Activated naive CD4-positive, alpha-beta T cell treated with anti-CD3 and anti-CD28 coated beads, Interleukin-2, amount 10 ng/mL, durations not matched to agents 7 days and 5 days (primary cell): ENCODE data around the gene IDI2.

Experiments used
- CTCF ChIA-PET: fragments of 350-600 bp; sonication (Branson Sonifier 250); formaldehyde crosslinking; loops from one replicate; lab custom pipeline; 2021; ENCODE audit warnings: antibody characterized with exemption; lab: Charles Lee
- DNase-seq: peaks from one replicate; pipeline ENCODE4 v3.0.0-alpha.2; 2020
- H3K27ac Mint-ChIP-seq: one replicate; pipeline ENCODE4 v1.8.0; 2021; ENCODE audit warnings: mild to moderate bottlenecking, moderate library complexity, mixed read lengths
- H3K27me3 Mint-ChIP-seq: one replicate; pipeline ENCODE4 v1.8.0; 2021; ENCODE audit warnings: mild to moderate bottlenecking, mixed read lengths
- H3K36me3 Mint-ChIP-seq: one replicate; pipeline ENCODE4 v1.8.0; 2021; ENCODE audit warnings: mixed read lengths
- H3K4me1 Mint-ChIP-seq: one replicate; pipeline ENCODE4 v1.8.0; 2021; ENCODE audit warnings: mixed read lengths
- H3K4me3 Mint-ChIP-seq: one replicate; pipeline ENCODE4 v1.8.0; 2021; ENCODE audit warnings: mild to moderate bottlenecking, moderate library complexity, mixed read lengths
- H3K9me3 Mint-ChIP-seq: one replicate; pipeline ENCODE4 v1.8.0; 2021; ENCODE audit warnings: mixed read lengths

Gene IDI2

DNA sequence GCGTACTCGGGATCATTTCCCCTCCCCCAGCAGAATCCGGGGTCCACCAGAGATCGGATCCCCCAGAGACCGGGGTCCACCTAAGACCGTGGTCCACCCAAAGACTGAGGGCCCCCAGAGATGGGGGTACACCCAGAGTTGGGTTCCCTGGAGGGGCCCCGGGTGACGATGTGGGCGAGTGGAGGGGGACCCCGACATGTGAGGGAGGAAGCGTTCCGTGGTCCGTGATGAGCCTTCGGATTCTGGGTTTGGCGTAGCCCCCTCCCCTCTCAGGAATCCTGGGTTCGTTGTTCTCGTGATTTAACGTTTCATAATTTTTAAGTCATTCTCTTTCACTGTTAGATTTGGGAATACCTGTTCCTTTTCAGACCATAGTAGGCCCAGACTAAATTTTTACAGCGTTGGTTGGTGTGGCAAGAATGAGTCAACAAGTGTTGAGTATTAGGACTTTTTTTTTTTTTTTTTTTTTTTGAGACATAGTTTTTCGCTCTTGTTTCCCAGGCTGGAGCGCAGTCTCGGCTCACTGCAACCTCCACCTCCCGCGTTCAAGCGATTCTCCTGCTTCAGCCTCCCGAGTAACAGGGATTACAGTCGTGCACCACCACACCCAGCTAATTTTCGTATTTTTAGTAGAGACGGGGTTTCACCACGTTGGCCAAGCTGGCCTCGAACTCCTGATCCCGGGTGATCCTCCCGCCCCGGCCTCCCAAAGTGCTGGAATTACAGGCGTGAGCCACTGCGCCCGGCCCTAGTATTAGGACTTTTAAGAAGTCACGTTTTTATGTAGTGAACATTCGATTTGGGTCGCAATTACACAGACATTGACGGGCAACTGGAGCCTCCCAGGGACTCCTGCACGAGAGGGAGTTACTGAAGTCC is 36.8 kb downstream of the IDI2 start:
- no peak for DNase-seq
- Mint-ChIP-seq H3K27ac (peak overlapping the region; percentile 95), H3K27me3 (no peaks in the 10 kb centered on the region), H3K36me3 (peaks cover 22% of the 10 kb centered on the region), H3K9me3 (no peaks in the 10 kb centered on the region), H3K4me3 (peak overlapping the region; percentile 99), H3K4me1 (peaks cover 36% of the 10 kb centered on the region)
- CTCF ChIA-PET: no interaction called here

DNA sequence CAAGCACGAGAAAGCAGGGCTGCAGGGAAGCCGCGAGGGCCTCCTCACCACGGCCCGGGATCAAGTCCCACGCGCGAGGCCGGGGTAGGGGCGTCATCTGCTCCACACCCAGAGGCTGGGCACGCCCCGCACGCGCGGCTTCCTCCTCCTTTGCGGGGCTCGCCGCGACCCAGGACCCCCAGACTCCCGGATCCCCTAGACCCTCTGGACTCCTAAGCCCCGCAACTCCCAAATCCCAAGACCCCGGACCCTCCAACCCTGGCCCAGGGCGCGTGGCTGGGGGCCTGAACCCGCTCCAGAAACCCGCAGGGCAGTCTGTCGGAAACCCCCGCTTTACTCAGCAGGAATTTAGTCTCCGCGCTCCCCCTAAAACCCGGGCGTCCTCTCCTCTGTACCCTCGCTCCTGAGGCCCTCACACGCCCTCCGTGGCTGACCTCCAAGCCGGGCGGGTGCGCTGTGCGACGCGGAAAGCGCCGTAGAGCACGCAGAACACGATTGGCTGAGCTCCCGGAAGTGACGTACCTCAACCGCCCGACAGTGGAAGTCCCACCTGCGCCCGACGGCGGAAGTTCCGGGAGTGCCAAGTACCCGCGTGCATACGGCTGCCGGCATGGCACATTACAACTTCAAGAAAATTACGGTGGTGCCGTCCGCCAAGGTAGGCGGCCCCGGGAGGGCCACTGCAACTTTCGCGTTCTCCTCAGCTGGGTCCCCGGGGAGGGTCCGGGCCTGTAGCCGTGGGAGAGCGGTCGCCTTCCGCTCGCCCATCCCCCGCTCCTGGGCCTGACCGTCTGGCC is 37.6 kb downstream of the IDI2 start, which contains the start of gene GTPBP4:
Gene GTPBP4, plus strand, starts transcription at position 565 of the 797 bp plus-strand sequence. Its CDS starts 46 bp downstream, at position 611.
- H3K4me3 Mint-ChIP-seq: peak within 1 kb of the TSS; percentile 99
- H3K27ac Mint-ChIP-seq: peak within 1 kb of the TSS; percentile 95
- peak; percentile 99 for DNase-seq
- no peaks in the 10 kb centered on the region for H3K27me3 Mint-ChIP-seq
- peaks cover 36% of the 10 kb centered on the region for H3K4me1 Mint-ChIP-seq
- H3K36me3 Mint-ChIP-seq: peaks cover 19% of the 10 kb centered on the region
- no peaks in the 10 kb centered on the region for H3K9me3 Mint-ChIP-seq
- CTCF ChIA-PET: no interaction called here

DNA sequence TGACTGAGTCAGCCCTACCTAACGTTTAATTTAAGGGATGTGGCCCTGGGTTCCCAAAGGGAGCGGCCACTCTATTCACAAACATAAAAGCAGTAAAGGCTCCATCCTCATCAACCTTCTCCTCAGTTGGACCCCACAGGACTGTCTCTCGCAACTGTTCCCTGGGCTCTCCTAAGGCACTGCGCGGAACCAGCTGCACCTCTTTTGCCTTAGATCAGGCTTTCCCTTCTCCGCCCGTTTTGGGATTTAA is 38.1 kb downstream of the IDI2 start:
- CTCF ChIA-PET: no interaction called here
- H3K27ac Mint-ChIP-seq: peak overlapping the region; percentile 95

DNA sequence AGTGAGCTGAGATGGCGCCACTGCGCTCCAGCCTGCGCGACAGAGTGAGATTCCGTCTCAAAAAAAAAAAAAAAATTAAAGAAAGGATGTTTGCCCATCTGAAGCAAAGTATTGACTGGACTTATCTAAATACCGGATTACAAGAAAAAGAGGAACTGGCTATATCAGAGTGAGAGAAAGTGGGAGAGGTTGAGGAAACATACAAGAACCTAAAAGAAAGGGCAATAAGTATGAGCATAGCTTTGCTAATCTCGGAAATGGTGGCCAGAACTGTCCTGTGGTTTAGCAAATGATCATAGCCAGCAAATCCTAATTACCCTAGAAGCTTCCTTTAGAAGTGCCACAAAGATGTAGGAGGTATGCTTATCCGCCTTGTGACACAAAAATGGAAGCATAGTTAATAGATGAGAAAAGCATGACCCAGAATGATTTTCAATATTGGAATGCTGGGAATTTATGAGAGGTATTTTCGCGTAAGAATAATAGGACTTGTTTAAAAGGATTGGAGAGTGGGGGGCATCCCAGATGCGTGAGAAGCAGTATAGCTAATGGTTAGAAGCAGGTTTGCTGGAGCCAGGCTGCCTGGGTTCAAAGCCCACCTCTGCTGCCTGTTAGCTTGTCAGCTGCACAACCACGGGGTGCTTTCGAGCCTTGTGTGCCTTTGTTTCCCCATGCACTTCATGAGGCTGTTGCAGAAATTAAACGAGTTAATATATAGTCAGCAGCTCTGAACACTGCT is 38.6 kb downstream of the IDI2 start:
- Mint-ChIP-seq H3K36me3 (peaks cover 14% of the 10 kb centered on the region), H3K9me3 (no peaks in the 10 kb centered on the region), H3K27me3 (no peaks in the 10 kb centered on the region), H3K4me1 (peaks cover 36% of the 10 kb centered on the region), H3K27ac (peak overlapping the region; percentile 95), H3K4me3 (peak overlapping the region; percentile 99)
- no peak for DNase-seq
- CTCF ChIA-PET: interaction anchor here (1.0 kb wide), 1 partner anchor 9 kb away, joined by 3 read pairs; no protein-coding TSS in a partner anchor

More for the DNA sequence above, 38.1 kb downstream of the IDI2 start:
- Mint-ChIP-seq H3K27me3 (no peaks in the 10 kb centered on the region), H3K9me3 (no peaks in the 10 kb centered on the region), H3K4me3 (peak overlapping the region; percentile 99), H3K4me1 (peaks cover 36% of the 10 kb centered on the region), H3K36me3 (peaks cover 16% of the 10 kb centered on the region)
- no peak for DNase-seq

DNA sequence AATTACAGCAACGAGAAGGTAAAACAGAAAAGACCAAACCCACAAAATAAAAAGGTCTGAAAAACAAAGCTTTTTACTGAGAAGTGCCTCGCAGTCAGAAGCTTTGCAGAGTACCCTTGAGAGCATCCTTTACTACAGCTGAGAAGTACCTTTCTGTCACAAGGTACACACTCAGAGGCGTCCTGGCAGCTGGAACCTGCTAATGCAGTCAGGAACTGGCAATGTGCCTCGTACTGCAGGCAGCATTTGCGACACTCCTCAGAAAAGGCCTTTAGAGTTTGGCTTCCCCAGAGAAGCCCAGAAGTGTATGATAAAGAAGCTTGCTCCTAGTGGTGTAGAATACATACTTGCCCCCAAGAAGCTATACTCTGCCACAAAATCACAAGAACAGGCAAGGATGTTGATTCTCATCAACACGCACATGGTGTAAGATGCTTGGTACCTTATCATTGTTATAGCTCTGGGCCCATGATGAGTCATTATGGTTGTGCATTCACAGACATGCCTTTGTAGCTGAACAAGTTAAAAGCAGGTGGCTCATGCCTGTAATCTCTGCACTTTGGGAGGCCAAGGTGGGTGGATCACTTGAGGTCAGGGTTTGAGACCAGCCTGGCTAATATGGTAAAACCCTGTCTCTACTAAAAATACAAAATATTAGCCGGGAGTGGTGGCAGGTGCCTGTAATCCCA is 39.4 kb downstream of the IDI2 start:
- Mint-ChIP-seq H3K9me3 (peaks cover under 1% of the 10 kb centered on the region), H3K36me3 (peaks cover 13% of the 10 kb centered on the region), H3K27me3 (no peaks in the 10 kb centered on the region), H3K4me1 (peaks cover 35% of the 10 kb centered on the region), H3K27ac (no peak overlapping the region), H3K4me3 (peak overlapping the region; percentile 99)
- CTCF ChIA-PET: interaction anchor here (1.0 kb wide), 1 partner anchor 8 kb away, joined by 3 read pairs; no protein-coding TSS in a partner anchor
- no peak for DNase-seq

DNA sequence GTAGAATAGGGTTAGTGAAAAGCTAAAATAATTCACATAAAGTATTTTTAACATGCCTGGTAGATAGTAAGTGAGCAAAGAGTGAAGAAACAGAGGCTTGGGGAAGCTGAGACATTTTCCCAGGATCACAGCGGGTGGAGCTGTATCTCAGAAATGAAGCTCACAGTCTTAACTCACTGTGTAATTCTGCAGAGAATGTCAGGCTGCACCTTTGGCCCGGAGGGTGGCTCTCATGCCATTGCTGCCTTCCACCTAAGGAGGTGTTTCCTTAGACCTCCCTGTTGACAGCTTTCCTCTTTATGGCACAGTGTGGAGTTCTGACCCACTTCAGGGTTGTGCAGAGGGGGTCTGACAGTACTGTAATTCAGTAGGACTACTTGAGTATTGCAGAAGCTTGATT is 40.3 kb downstream of the IDI2 start:
- Mint-ChIP-seq H3K36me3 (peaks cover 15% of the 10 kb centered on the region), H3K27ac (no peak overlapping the region)
- CTCF ChIA-PET: no interaction called here

DNA sequence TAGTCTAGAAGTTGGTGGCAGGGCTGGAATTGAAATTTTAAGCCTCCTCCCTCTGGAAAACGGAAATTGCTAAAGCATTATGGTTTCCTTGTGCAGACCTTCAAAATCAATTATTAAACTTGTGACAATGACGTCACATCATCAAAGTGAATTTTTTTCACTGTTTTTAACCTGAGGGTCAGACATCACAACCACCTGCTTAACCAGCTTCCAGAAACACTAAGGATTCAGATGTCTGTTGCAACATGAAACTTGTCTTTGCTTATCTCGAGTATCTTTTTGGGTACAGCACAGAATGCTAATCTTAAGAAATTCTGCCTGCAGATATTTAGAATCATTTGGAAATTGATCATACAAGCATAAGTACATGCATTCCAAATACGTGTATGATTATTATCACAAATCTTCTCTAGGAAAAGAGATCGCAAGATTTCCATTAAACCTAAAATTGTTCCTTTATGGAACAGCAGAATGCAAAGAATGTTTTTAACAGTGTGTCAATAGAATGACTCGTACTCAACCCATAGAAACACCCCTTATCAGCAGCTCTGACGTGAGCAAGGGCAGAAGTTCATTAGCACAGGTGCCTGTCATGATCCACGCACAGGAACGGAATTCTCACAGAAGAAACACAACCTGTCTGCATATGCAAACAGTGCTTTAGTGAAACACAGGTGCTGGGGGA is 41.5 kb downstream of the IDI2 start:
- CTCF ChIA-PET: interaction anchor here (1.5 kb wide), 1 partner anchor 59 kb away, joined by 4 read pairs; no protein-coding TSS in a partner anchor
- Mint-ChIP-seq H3K9me3 (peaks cover 16% of the 10 kb centered on the region), H3K4me1 (peaks cover 14% of the 10 kb centered on the region), H3K36me3 (peaks cover 16% of the 10 kb centered on the region), H3K27me3 (no peaks in the 10 kb centered on the region), H3K27ac (no peak overlapping the region), H3K4me3 (no peak overlapping the region)
- DNase-seq: no peak

More for the DNA sequence above, 40.3 kb downstream of the IDI2 start:
- peaks cover 27% of the 10 kb centered on the region for H3K4me1 Mint-ChIP-seq
- H3K4me3 Mint-ChIP-seq: no peak overlapping the region
- no peak for DNase-seq
- no peaks in the 10 kb centered on the region for H3K27me3 Mint-ChIP-seq
- peaks cover 6% of the 10 kb centered on the region for H3K9me3 Mint-ChIP-seq

DNA sequence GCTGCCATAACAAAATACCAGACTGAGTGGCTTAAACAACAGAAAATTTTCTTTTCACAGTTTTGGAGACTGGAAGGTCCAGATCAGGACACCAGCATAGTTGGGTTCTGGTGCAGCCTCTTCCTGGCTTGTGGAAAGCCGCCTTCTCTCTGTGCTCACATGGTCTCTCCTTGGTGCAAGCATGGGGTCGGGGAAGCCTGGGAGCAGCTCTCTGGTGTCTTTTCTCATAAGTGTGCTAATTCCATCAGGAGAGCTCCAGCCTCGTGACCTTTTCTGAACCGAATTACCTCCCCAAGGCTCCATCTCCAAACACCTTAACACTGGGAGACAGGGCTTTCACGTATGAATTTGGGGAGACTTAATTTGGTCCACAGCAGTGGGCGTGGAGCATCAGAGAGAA is 42.3 kb downstream of the IDI2 start:
- no peak overlapping the region for H3K27ac Mint-ChIP-seq
- no peaks in the 10 kb centered on the region for H3K27me3 Mint-ChIP-seq
- CTCF ChIA-PET: interaction anchor here (1.5 kb wide), 1 partner anchor 60 kb away, joined by 4 read pairs; no protein-coding TSS in a partner anchor

DNA sequence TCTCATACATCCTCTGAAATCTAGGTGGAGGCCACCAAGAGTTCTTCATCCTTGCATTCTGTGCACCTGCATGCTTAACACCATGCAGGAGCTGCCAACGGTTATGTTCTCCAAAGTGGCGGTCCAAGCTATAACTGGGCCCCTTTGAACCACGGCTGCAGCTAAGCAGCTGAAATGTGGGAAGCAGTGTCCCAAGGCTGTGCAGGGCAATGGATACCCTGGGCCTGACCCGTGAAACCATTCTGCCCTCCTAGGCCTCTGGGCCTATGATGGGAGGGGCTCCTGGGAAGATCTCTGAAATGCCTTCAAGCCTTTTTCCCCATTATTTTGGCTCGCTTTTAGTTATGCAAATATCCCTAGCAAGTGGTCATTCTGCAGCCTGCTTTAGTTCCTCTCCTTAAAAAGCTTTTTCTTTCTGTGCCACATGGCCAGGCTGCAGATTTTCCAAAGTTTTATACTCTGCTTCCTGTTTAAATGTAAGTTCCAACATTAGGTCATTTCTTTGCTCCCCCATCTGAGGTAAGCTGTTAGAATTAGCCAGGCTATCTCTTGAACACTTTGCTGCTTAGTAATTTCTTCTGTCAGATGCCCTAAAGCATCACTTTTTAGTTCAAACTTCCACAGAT is 45.1 kb downstream of the IDI2 start:
- Mint-ChIP-seq H3K4me1 (no peaks in the 10 kb centered on the region), H3K27ac (no peak overlapping the region), H3K27me3 (no peaks in the 10 kb centered on the region), H3K4me3 (no peak overlapping the region), H3K36me3 (peaks cover 16% of the 10 kb centered on the region), H3K9me3 (peaks cover 35% of the 10 kb centered on the region)
- no peak for DNase-seq
- CTCF ChIA-PET: no interaction called here

More for the DNA sequence above, 42.3 kb downstream of the IDI2 start:
- H3K4me1 Mint-ChIP-seq: peaks cover 9% of the 10 kb centered on the region
- peaks cover 22% of the 10 kb centered on the region for H3K9me3 Mint-ChIP-seq
- no peak overlapping the region for H3K4me3 Mint-ChIP-seq
- H3K36me3 Mint-ChIP-seq: peaks cover 18% of the 10 kb centered on the region
- DNase-seq: no peak

DNA sequence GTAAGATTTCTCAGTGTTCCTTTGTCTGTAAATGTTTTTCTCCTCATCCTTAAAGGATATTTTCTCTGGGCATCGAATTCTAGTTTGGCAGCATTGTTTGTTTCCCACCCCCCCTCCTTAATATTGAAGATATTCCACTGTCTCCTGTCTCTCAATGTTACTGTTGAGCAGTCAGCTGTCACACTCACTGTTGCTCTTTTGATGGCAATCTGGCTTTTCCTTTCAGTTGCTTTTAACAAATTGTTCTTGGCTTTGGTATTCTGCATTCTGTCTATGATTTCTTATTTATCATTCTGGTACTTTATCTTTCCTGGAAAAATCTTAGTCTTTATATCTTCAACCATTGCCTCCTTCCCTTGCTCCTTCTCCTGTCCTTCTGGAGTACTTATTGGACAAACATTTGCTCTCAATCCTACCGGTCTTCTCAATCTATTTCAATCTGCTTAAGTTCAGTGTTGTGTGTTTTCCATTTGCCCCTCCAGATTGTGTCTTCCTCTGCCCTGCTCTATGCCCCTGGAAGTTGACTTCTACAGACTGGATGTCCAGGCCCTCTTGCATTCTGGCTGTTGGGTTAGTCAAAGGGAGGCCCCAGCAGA is 46.7 kb downstream of the IDI2 start:
- peaks cover 16% of the 10 kb centered on the region for H3K36me3 Mint-ChIP-seq
- no peak overlapping the region for H3K27ac Mint-ChIP-seq
- CTCF ChIA-PET: interaction anchor here (1.0 kb wide), 1 partner anchor 8 kb away, joined by 3 read pairs; no protein-coding TSS in a partner anchor
- no peak for DNase-seq
- H3K4me3 Mint-ChIP-seq: no peak overlapping the region
- no peaks in the 10 kb centered on the region for H3K4me1 Mint-ChIP-seq
- H3K27me3 Mint-ChIP-seq: no peaks in the 10 kb centered on the region
- peaks cover 36% of the 10 kb centered on the region for H3K9me3 Mint-ChIP-seq

DNA sequence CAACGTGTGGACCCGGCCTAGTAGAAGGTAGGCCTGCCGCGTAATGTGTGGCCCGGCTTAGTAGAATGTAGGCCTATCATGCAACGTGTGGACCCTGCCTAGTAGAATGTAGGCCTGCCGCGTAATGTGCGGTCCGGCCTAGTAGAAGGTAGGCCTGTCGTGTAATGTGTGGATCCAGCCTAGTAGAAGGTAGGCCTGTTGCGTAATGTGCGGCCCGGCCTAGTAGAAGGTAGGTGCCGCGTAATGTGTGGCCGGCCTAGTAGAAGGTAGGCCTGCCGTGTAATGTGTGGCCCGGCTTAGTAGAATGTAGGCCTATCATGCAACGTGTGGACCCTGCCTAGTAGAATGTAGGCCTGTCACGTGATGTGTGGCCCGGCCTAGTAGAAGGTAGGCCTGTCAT is 49.3 kb downstream of the IDI2 start:
- no peak for DNase-seq
- Mint-ChIP-seq H3K4me3 (no peak overlapping the region), H3K27me3 (peaks cover 14% of the 10 kb centered on the region), H3K4me1 (no peaks in the 10 kb centered on the region), H3K27ac (no peak overlapping the region), H3K36me3 (peaks cover 16% of the 10 kb centered on the region), H3K9me3 (peaks cover 36% of the 10 kb centered on the region)
- CTCF ChIA-PET: no interaction called here

DNA sequence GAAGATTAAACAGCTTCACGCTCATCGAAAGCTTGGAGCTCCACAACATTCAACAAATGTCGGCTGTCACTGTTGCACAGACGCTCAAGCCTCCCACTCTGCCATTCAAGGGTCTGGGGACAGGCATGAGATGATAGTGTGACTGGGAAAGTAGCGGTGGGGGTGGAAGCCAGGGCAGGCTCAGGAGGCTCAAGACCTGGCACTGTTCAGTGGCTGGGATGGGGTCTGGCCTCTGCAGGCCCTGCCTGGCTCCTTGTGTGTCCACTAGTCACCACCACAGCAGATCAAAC is 50.9 kb downstream of the IDI2 start:
- H3K36me3 Mint-ChIP-seq: peaks cover 8% of the 10 kb centered on the region
- no peaks in the 10 kb centered on the region for H3K4me1 Mint-ChIP-seq

More for the DNA sequence above, 50.9 kb downstream of the IDI2 start:
- Mint-ChIP-seq H3K27ac (no peak overlapping the region), H3K9me3 (peaks cover 25% of the 10 kb centered on the region), H3K27me3 (peaks cover 20% of the 10 kb centered on the region), H3K4me3 (no peak overlapping the region)
- DNase-seq: no peak
- CTCF ChIA-PET: no interaction called here
